ENCODE data around the gene POLK. TPM values are rescaled to one million over a fixed set of nuclear protein-coding genes. Genes with fewer than 3 reads are reported as not detected.

POLK gene
- total RNA-seq, 2 experiments from 2014 or later = 16.0 to 29.5 TPM

GRCh38 chr5:75545131-75545530 is 33.4 kb downstream of the POLK start:
- POLR2A ChIA-PET = no interaction called here

GRCh38 chr5:75546830-75547229 is 35.1 kb downstream of the POLK start:
- peaks cover 2% of the 10 kb centered on the region; the same call in 1 of the 2 replicates for H3K79me2 ChIP-seq (ENCODE audit: insufficient read depth, low read depth, low read length)
- no peak overlapping the region for H3K4me2 ChIP-seq (ENCODE audit: low read length)
- no TSS peak for BruUV-seq (replicated peaks)
- ChIA-PET CTCF (ENCODE audit: unreplicated experiment) (no interaction called here), POLR2A (no interaction called here)
- intact Hi-C loops (cut with micrococcal nuclease; ENCODE audit: unreplicated experiment) = no loop called here
- H3K27ac ChIP-seq (ENCODE audit: low read depth, low read length, poor library complexity, severe bottlenecking) = no peak overlapping the region
- no peak for DNase-seq (ENCODE audit: low spot score)
- H3K36me3 ChIP-seq (ENCODE audit: insufficient read depth, low read length) = peaks cover 13% of the 10 kb centered on the region; the same call in 1 of the 2 replicates
- H3K9me3 ChIP-seq (ENCODE audit: low read length) = no peaks in the 10 kb centered on the region
- no peak overlapping the region for H2AFZ ChIP-seq (ENCODE audit: low read length)
- no peaks in the 10 kb centered on the region for H3K9me2 ChIP-seq (ENCODE audit: insufficient read depth, low read length)
- no peaks in the 10 kb centered on the region for H4K20me1 ChIP-seq (ENCODE audit: insufficient read depth, low read length)
- H3K4me1 ChIP-seq (ENCODE audit: insufficient read depth, low read length, poor library complexity, severe bottlenecking) = peaks cover 3% of the 10 kb centered on the region
- H3K4me3 ChIP-seq (ENCODE audit: low read depth, low read length, poor library complexity, severe bottlenecking) = no peak overlapping the region
- TF ChIP-seq EZH2phosphoT487 (IDR thresholded peaks at IDR 0.05; ENCODE audit: borderline replicate concordance, low read depth, low read length) (no peak), CTCF (conservative IDR thresholded peaks at IDR 0.05; ENCODE audit: low read length) (no peak)

More at GRCh38 chr5:75545131-75545530, 33.4 kb downstream of the POLK start:
- Histone ChIP-seq H2AFZ (ENCODE audit: low read length) (no peak overlapping the region), H3K4me2 (ENCODE audit: low read length) (no peak overlapping the region), H3K27ac (ENCODE audit: low read depth, low read length, poor library complexity, severe bottlenecking) (no peak overlapping the region), H3K79me2 (ENCODE audit: insufficient read depth, low read depth, low read length) (peaks cover 7% of the 10 kb centered on the region; the same call in 1 of the 2 replicates), H3K36me3 (ENCODE audit: insufficient read depth, low read length) (peaks cover 13% of the 10 kb centered on the region; the same call in 1 of the 2 replicates), H3K9me2 (ENCODE audit: insufficient read depth, low read length) (0 out of 2 replicates have a peak, but pooled peaks cover 4% of the 10 kb centered on the region), H4K20me1 (ENCODE audit: insufficient read depth, low read length) (no peaks in the 10 kb centered on the region), H3K4me1 (ENCODE audit: insufficient read depth, low read length, poor library complexity, severe bottlenecking) (peaks cover 3% of the 10 kb centered on the region), H3K9me3 (ENCODE audit: low read length) (no peaks in the 10 kb centered on the region), H3K4me3 (ENCODE audit: low read depth, low read length, poor library complexity, severe bottlenecking) (no peak overlapping the region)
- no peak for TF ChIP-seq EZH2phosphoT487 (IDR thresholded peaks at IDR 0.05; ENCODE audit: borderline replicate concordance, low read depth, low read length)
- TF ChIP-seq CTCF (conservative IDR thresholded peaks at IDR 0.05; ENCODE audit: low read length) = no peak
- intact Hi-C loops (cut with micrococcal nuclease; ENCODE audit: unreplicated experiment) = no loop called here
- CTCF ChIA-PET (ENCODE audit: unreplicated experiment) = no interaction called here
- BruUV-seq (replicated peaks) = no TSS peak
- no peak for DNase-seq (ENCODE audit: low spot score)

DNA sequence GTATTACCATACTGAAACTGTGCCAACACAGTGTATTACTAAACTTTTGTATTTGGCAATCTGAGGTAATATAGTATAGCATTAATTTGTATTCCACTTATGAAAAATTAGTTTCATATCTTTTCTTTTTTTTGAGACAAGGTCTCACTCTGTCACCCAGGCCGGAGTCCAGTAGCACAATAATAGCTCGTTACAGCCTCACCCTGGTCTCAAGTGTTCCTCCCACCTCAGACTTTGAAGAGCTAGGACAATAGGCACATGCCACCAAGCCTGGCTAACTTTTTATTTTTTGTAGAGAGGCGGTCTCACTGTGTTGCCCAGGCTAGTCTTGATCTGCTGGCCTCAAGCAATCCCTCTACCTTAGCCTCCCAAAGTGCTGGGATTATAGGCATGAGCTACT is 36.1 kb downstream of the POLK start:
- H3K9me2 ChIP-seq (ENCODE audit: insufficient read depth, low read length) = no peaks in the 10 kb centered on the region
- H3K27ac ChIP-seq (ENCODE audit: low read depth, low read length, poor library complexity, severe bottlenecking) = no peak overlapping the region
- H3K4me3 ChIP-seq (ENCODE audit: low read depth, low read length, poor library complexity, severe bottlenecking) = no peak overlapping the region
- no TSS peak for BruUV-seq (replicated peaks)
- H3K9me3 ChIP-seq (ENCODE audit: low read length) = no peaks in the 10 kb centered on the region
- ChIA-PET POLR2A (interaction anchor here (0.6 kb wide), 1 partner anchor 11 kb away, joined by 3 read pairs; no protein-coding TSS in a partner anchor), CTCF (ENCODE audit: unreplicated experiment) (no interaction called here)
- intact Hi-C loops (cut with micrococcal nuclease; ENCODE audit: unreplicated experiment) = no loop called here
- H3K36me3 ChIP-seq (ENCODE audit: insufficient read depth, low read length) = peaks cover 19% of the 10 kb centered on the region
- TF ChIP-seq EZH2phosphoT487 (IDR thresholded peaks at IDR 0.05; ENCODE audit: borderline replicate concordance, low read depth, low read length) (no peak), CTCF (conservative IDR thresholded peaks at IDR 0.05; ENCODE audit: low read length) (no peak)
- no peak overlapping the region for H2AFZ ChIP-seq (ENCODE audit: low read length)
- DNase-seq (ENCODE audit: low spot score) = no peak
- H3K4me2 ChIP-seq (ENCODE audit: low read length) = no peak overlapping the region
- H4K20me1 ChIP-seq (ENCODE audit: insufficient read depth, low read length) = no peaks in the 10 kb centered on the region
- no peaks in the 10 kb centered on the region for H3K79me2 ChIP-seq (ENCODE audit: insufficient read depth, low read depth, low read length)
- no peaks in the 10 kb centered on the region for H3K4me1 ChIP-seq (ENCODE audit: insufficient read depth, low read length, poor library complexity, severe bottlenecking)
